UCSD-AML1 (cell line): Measurements from ENCODE around the gene LNX2.
A peak's percentile ranks its signal among the peaks of the same experiment; 100 is the strongest.

Source experiments
- DNase-seq: peaks from one replicate; lab custom pipeline; 2025; ENCODE audit not compliant: unreplicated experiment; lab: John Stamatoyannopoulos, UW

LNX2 gene

GRCh38 chr13:27620377-27621115 lies at the start of gene LNX2:
LNX2 (minus strand) TSS chr13:27620529; CDS start chr13:27581703, 38,826 bp downstream.
- DNase-seq = peak; percentile 98

DNA sequence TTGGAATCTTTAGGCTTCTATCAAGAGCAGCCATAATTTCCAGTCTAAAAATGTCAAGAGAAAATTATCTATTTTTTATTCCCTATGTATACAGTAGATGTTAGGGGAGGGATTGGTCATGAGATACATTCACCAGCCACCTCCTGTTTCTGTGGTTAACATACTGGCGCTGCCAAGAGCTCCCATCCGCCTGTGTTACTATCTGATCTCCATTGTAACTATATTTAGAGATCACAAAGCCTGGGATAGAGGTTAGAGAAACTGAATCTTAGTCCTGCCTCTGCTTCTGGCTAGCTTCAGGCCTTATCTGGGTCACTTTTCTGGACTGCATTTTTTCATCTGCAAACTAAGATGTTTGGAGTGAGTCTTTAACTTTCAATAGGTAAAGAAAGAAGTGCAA lies 47.6 kb upstream of the LNX2 start:
- DNase-seq = no peak

GRCh38 chr13:27666951-27667350 lies 46.6 kb upstream of the LNX2 start:
- DNase-seq = no peak

DNA sequence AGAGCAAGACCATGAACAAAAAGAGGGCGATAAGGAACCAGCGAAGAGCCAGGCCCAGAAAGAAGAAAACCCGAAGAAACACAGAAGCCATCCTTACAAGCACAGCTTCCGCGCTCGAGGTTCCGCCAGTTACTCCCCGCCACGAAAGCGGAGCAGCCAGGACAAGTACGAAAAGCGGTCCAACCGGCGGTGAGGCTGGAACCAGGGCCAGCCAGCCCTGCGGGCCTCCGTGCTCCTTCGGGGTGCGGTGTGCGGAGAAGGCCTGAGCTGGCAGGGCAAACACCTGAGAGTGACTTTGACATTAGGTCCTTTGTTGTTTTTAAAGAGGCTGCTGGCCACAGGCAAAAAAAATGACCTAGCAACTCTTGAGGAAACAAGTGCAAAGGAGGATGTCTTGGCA lies 45.4 kb upstream of the LNX2 start:
- no peak for DNase-seq

DNA sequence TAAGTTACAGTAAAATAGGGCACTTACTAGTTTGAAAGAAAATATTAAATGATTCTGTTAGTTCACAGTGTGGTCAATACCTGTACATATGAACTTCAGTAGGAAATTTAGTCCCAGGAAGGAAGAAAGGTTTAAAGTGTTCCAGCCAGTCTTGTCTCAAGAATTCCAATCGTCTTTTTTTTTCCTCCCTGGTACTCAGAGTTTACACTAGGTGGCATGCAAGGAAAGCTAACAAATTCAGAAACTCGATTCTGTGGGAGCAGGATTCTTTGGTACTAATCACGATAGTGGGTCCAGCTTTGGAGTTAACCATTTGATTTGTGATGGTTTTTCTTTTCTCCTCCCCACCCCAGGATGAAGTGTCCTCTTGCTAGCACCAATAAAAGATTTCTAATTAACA lies 45.0 kb upstream of the LNX2 start:
- DNase-seq = no peak

GRCh38 chr13:27663947-27664346 lies 43.6 kb upstream of the LNX2 start:
- DNase-seq = no peak

- DNase-seq = no peak
Observed at GRCh38 chr13:27662738-27663470, 42.6 kb upstream of the LNX2 start.

GRCh38 chr13:27661017-27661416 lies 40.7 kb upstream of the LNX2 start:
- no peak for DNase-seq

DNA sequence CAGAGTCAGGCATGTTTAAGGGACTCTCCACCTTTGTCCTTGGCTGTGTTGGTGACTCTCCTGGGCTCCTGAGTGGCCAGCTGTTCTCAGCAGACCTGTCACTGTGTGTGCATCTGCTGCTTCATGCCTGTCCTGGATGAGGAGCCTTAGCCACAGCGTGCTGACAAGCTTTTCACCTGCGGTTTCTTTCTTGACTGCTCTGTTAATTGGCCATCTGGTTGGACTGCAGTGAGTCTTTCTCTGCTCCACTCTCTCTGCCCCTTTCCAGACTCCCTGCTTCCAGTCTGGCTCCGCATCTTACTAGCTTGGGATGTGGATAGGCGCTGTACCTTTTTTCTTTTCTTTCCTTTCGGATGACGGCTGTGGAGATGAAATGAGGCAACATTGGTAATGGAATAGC lies 40.2 kb upstream of the LNX2 start:
- no peak for DNase-seq

DNA sequence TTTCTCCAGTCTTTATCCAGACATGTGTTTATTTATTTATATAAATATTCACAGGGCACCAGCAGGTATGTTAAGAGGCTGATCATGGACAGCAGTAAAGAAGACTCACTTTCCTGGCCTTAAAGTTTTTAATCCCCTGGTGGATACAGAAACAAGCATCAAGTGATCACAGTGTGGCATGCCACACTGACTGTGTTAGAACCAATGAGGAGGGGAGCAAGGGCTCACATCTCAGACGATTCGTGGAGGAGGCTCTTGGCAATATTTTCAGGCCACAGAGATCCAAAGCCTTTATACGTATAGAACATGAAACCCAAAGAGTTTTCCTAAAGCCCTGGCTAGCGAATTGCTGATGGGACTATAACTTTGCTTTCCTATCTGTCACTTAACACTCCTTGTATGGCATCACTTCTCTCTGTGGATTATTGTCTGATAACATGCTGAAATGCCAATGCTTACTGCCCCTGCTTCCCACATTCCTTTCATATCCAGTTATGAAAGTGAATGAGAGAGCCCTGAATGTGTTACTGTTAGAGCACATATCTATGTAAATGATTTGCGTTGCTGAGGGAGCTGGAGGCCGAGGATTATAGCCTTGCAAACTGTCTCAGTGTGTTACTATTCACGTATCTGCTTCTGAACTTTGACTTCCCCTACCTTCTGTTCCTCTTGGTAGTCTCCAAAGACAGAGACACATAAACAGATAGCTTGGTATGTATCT lies 39.0 kb upstream of the LNX2 start:
- no peak for DNase-seq

GRCh38 chr13:27658546-27658945 lies 38.2 kb upstream of the LNX2 start:
- DNase-seq = no peak

DNA sequence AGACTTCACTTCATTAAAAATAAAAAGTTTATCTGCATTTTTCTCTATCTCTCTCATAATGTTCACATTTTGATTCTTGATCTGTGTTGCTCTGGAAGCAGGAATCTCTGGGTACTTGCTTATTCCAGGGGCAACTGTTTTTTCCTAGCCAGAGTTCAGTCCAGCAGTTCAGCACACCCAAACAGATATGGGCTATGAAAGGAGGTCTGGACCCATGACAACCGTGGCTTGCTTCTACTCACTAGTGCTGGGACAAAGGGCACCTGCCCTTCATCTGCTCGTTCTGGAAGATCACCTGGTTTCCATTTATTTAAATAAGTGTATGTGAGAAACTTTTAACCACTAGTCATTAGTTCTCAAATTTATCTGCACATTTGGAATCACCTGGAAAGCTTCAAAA lies 37.4 kb upstream of the LNX2 start:
- no peak for DNase-seq

GRCh38 chr13:27654816-27655215 lies 34.5 kb upstream of the LNX2 start:
- DNase-seq = no peak

- no peak for DNase-seq
Observed at GRCh38 chr13:27654059-27654458, 33.7 kb upstream of the LNX2 start.

- DNase-seq = no peak
Observed at GRCh38 chr13:27650312-27650711, 30.0 kb upstream of the LNX2 start.

DNA sequence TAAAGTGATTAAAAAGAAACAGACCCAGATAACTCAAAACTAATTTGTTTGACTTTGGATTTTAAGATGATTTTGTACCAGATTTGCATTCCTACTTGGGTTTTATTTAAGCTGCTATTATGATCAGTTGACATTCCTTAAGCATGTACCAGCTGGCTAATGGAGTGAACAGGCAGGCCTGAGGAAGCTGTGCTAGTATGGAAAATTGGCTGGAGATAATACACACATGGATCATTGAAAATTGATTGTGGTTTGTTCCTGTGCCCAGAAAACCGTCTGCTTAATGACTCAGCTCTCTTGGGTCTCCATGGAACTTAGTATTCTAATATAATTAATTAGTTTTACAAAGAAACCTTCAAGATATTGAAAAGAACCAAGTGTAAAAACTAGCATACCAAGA lies 24.0 kb upstream of the LNX2 start:
- no peak for DNase-seq

GRCh38 chr13:27643334-27644132 lies 23.2 kb upstream of the LNX2 start:
- no peak for DNase-seq

DNA sequence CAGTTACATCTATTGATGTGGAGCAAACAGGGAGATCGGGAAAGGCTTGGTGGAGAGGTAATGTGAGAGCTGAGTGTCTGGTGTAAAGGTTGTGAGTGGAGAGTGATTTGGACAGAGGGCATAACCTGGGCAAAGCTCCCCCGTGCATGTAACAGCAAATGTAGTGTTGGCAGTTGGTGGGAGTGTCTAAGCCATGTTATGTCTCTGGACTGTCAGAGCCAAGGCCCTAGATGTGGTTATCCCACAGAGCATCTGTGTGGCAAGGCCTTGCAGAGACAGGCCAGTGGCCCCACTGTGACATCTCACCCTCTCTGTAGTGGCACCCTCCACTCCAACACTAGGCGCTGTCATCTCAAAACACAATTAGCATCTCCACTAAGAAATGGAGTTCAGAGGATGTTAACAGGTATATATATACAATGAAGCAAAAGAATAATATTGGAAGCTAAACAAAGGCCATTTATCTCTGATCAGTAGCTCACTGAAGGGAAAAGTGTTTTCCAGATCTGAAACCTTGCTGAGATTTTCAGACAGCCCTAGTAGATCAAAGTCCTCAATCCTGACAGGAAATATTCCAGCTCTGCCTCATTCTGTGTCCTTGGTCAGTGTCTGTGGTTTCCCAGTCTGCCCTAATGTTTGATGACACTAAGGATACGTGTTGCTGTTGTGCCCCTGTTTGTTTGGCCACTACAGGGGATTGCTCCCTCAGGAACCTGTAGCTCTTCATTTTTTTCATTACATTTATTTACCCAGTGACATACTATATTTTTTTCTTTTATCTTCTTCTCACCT lies 21.6 kb upstream of the LNX2 start:
- DNase-seq = no peak

DNA sequence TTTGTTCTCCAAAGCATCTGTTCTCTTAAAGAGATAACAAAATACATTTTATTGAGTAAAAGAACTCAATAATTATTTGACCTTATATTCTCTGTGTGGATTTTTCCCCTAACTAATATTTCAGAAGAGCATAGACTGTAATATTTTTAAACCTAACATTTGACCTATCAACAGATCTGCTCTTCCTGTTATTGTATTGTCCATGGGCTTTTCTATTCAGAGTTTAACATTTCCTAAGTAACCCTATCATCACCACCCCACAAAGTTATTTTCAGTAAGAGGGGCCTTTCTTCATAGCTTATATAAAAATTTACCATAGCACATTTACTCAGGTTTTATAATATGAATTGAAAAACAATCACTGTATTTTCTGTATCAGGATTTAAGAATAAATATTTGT lies 18.9 kb upstream of the LNX2 start:
- DNase-seq = no peak

DNA sequence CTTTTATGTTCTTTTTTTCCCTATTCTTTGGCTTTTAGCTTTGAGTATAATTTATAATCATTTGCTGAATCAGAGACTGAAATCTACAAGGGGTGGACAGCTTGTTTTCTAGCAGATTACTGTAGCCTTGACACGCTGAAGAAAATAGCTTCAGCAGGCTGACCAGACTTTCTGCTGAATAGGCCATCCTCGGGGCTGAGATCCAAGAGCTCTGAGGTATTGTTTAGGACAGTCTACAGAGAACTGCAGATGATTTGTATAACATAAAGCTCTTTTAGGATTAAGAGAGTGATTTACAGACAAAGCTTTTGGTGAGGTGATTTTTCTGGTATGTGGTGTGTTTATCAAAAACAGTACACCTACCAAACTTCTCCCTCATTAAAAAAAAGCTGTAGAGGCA lies 18.2 kb upstream of the LNX2 start:
- DNase-seq = no peak
